ENCODE data around the gene FAM20A. TPM values are rescaled to one million over a fixed set of nuclear protein-coding genes. Genes with fewer than 3 reads are reported as not detected.

Gene FAM20A
- total and polyA plus RNA-seq, 2 of the 8 experiments (the other 6 are each of a cell fraction or from before 2014, with no cell fraction given): 3.6 to 11.9 TPM

DNA sequence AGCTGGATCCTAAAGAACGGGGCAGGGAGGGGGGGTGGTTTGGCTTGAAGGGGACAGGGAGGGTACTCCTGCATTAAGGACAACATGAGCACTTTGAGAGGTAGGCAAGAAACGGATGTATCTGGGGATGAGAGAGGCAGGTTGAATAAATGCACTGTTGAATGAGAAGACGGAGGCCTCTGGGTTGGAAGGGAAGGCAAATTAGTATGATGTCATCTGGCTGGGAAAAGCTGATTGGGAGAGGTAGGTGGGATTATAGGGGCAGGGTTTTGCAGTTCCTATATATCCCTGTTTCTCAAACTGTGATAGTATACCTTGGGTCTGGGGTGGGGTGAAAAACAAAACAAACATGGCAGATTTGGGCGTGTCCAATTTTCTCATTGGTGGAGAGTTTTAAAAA, 44.6 kb downstream of the FAM20A start:
- Histone ChIP-seq H2BK12ac (ENCODE audit: low read depth, low read length) (no peak overlapping the region), H3K9ac (replicated peaks in 1 of 4; ENCODE audit: extremely low read depth in 1 of 4, low read depth in 3 of 4, low read length in 3 of 4) (no peak overlapping the region), H2AK5ac (ENCODE audit: low read depth, low read length) (no peak overlapping the region), H3K4me1 (replicated peaks in 1 of 4; ENCODE audit: control insufficient read depth in 3 of 4, insufficient read depth in 4 of 4, low read length in 3 of 4) (no peaks in the 10 kb centered on the region), H3K9me3 (ENCODE audit: insufficient read depth in 2 of 2, low read depth in 1 of 2, low read length in 1 of 2) (no peaks in the 10 kb centered on the region), H3K18ac (ENCODE audit: extremely low read depth, low read length) (no peak overlapping the region), H4K8ac (ENCODE audit: extremely low read depth, insufficient read depth, low read length) (no peak overlapping the region), H3K14ac (ENCODE audit: insufficient read length) (no peak overlapping the region), H2BK15ac (ENCODE audit: low read length) (no peak overlapping the region), H3K36me3 (ENCODE audit: control insufficient read depth in 2 of 4, insufficient read depth in 4 of 4, low read length in 3 of 4) (peaks cover 0 to 23% (median 4%) of the 10 kb centered on the region in 4 experiments; a peak in 4 of 8 replicates), H2BK120ac (replicated peaks; ENCODE audit: low read depth, low read length) (no peak overlapping the region), H4K5ac (ENCODE audit: insufficient read length, low read depth, low read length) (no peak overlapping the region), H3K27ac (ENCODE audit: low read depth, low read length) (no peak overlapping the region), H4K91ac (replicated peaks; ENCODE audit: insufficient read length, low read length) (no peak overlapping the region), H4K20me1 (replicated peaks in 1 of 2; ENCODE audit: control insufficient read depth in 1 of 2, insufficient read depth in 2 of 2, low read length in 2 of 2) (no peaks in the 10 kb centered on the region), H2BK20ac (ENCODE audit: low read length) (no peak overlapping the region), H3K4ac (replicated peaks; ENCODE audit: insufficient read length, low read depth, low read length) (no peak overlapping the region), H3K79me2 (ENCODE audit: control insufficient read depth in 1 of 2, insufficient read depth in 2 of 2, low read length in 2 of 2) (no peaks in the 10 kb centered on the region), H3K4me2 (ENCODE audit: insufficient read depth in 1 of 2, low read depth in 2 of 2, low read length in 2 of 2) (no peak overlapping the region), H3K79me1 (ENCODE audit: low read depth, low read length) (no peaks in the 10 kb centered on the region), H2AFZ (ENCODE audit: low read length) (no peak overlapping the region), H3K23ac (ENCODE audit: insufficient read length) (no peak overlapping the region), H3K56ac (replicated peaks; ENCODE audit: insufficient read length, low read depth, low read length) (no peak overlapping the region), H2BK5ac (ENCODE audit: low read depth, low read length) (no peak overlapping the region), H3K27me3 (replicated peaks in 1 of 4; ENCODE audit: control insufficient read depth in 3 of 4, extremely low read depth in 1 of 4, insufficient read depth in 3 of 4, low read length in 3 of 4) (no peaks in the 10 kb centered on the region), H3K23me2 (ENCODE audit: low read depth, low read length) (no peaks in the 10 kb centered on the region), H3K4me3 (ENCODE audit: extremely low read depth in 1 of 4, insufficient read depth in 2 of 4, low read depth in 3 of 4, low read length in 4 of 4) (no peak overlapping the region)
- CTCF ChIA-PET (ENCODE audit: partially characterized antibody): no interaction called here
- 91% methylated on average over 4 of the region's 4 CpGs; no CpG with 5 or more reads in 1 of the 2 experiments for WGBS, 2 experiments (ENCODE audit: extremely low coverage in 1 of 2, insufficient coverage in 1 of 2, insufficient read length in 1 of 2, insufficient replicate concordance in 2 of 2, low coverage in 1 of 2, low lambda C conversion rate in 2 of 2, missing lambda C conversion rate in 1 of 2)
- DNase-seq (ENCODE audit: low read depth in 1 of 2, low spot score in 2 of 2) (no peak), FAIRE-seq (no peak)
- POLR2A ChIA-PET (ENCODE audit: partially characterized antibody): no interaction called here
- TF ChIP-seq PHF8 (conservative IDR thresholded peaks at IDR 0.05; ENCODE audit: low read depth, low read length): no peak
